ENCODE measurements around the gene TMEM52.

TMEM52 gene

DNA sequence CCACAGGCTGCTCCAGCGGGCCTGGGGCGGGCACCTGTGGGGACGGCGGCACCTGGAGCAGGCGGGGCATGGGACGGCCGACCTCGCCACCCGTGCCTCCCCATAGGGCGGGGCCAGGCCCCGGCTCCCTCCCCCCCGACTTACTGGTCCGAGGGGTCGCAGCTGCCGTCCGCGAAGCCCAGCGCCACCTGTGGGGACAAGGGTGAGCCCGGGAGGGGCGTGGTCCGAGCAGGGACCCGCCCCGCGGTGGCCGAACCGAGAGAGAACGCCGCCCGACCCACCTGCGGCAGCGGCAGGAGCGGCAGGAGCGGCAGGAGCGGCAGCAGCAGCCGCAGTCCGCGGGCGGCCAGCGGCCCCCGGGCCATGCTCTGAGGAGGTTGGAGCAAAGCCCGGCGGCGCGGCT is at the start of gene TMEM52:
TMEM52 (minus strand) TSS at position 379 of the 403 bp plus-strand sequence; CDS start at position 365, 14 bp downstream.
- no peak for DNase-seq

DNA sequence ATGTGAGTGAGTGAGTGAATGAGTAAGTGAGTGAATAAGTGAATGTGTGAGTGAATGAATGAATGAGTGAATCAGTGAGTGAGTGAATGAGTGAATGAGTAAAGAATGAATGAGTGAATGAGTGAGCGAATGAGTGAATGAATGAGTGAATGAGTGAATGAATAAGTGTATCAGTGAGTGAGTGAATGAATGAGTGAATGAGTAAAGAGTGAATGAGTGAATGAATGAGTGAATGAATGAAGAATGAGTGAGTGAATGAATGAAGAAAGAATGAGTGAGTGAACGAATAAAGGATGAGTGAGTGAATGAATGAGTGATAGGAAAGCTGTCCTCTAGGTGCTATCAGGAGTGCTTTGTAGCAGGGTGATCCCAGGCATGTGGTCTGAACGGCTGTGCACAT is 48.8 kb upstream of the TMEM52 start:
- no peak for DNase-seq

DNA sequence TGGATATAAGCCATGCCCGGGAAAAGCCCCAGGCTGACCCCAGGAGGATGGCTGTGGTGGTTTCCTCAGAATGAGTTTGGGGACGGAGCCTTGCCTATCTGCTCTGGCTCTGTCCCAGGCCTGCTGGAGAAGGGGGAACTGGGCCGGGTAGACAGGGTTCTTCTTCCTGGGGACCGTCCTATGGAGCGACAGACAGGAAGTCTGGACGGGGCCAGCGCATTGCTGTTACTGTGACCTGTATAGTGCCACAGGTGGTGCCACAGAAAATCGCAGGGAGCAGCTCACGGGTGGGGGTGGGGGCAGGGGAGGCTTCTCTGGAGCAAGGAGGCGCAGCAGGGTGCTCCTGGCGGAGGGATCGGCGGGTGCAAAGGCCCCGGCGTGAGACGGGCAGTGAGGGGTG is 48.1 kb upstream of the TMEM52 start:
- no peak for DNase-seq

DNA sequence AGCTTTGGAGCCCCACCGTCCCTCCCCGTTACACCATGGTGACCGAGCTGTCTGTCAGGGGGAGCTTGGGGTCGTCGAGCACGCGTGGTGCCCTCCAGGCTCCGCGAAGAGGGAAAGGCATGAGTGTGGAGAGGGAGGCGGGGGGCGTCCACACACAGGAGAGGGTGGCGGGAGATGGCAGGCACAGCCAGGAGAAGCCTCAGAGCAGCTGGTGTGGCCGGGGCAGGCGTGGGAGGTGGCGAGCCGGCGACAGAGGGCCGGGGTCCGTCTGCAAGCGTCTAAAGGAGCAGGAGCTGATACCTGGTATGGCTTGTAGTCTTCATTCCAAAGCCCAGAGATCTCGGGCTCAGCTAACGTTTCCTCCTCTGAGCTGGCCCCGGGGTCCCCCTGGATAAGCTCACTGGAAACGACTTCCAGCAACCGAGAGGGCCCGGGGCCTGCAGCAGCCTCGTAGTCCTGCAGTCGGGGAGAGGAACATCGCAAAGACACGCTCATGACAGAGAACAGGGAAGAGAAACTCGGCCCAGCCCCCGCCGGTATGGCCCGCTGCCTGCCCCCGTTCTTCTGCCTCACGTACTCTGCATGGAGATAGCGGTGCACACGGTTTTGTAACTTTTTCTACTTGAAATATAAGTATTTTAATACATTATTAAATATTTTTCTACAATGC is 47.1 kb upstream of the TMEM52 start:
- peak in 1 of 2 donors; percentile 5 for DNase-seq

DNA sequence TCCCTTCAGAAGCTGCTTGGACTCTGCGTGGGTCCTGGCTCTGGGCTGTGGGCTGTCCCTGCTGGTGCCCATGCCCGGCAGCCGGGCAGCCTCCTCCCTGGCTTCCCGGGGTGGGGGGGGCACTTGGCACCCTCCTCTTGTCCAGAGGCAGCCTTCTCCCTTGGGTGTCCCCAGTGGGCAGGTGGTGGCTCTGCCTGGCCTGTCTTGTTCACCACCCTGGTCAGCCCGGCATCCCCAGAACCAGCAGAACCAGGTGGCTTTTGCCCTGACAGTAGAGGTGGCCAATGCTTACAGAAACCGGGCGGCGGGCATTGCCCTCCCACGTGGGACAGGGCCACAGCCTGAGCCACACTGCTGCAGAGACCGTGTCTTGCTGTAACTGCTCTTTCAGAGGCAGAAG is 46.5 kb upstream of the TMEM52 start:
- no peak for DNase-seq

DNA sequence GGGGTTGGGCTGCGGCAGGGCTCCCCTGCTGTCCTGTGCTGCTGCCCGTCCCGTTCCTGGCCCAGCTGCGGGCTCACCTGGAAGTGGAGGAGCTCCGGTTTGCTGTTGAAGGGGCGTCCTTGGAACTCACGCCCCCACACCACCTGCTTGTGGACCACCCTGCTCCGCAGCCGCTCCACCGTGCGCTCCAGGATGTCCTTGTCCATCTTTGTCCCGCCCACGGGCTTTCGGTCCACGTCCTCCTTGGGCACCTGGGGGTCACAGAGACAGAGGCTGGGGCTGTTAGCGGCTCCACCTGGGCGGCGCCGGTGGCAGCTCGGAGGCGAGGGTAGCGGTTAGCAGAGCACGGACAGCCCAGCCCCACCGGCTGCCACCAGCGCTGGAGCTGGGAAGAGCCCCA is 45.7 kb upstream of the TMEM52 start:
- no peak for DNase-seq

DNA sequence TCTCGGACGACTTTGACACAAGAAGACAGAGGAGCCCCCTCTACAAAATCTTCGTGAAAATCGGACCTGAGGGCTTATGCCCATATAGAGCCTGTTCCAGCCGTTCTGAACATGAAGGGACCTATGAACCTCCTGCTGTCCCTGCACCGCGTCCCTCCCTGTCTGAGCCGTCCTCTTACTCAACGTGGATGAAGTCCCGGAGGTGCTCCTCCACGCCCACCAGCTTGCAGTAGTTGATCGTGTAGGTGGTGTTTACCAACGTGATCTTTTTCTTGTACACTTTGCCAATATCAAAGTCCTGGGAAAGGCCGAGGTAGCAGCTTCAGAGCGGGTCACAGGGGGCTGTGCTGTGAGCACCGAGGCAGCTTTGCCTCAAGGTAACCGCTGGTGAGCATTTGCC is 44.5 kb upstream of the TMEM52 start:
- no peak for DNase-seq

DNA sequence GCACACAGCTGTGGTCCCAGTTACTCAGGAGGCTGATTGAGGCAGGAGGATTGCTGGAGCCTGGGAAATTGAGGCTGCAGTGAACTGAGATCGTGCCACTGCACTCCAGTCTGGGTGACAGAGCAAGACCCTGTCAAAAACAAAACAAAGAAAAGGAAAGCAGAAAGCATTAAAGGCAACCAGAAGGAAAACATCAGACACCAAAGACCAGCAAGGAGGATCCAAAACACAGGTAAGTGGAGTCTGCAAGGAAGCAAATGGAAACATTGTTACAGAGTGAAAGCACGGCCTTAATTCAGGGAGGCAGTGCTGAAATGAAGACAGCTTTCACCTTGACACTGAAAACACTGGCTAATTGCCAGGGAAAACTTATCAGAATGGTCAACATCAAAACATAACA is 43.7 kb upstream of the TMEM52 start:
- DNase-seq, result no peak

DNA sequence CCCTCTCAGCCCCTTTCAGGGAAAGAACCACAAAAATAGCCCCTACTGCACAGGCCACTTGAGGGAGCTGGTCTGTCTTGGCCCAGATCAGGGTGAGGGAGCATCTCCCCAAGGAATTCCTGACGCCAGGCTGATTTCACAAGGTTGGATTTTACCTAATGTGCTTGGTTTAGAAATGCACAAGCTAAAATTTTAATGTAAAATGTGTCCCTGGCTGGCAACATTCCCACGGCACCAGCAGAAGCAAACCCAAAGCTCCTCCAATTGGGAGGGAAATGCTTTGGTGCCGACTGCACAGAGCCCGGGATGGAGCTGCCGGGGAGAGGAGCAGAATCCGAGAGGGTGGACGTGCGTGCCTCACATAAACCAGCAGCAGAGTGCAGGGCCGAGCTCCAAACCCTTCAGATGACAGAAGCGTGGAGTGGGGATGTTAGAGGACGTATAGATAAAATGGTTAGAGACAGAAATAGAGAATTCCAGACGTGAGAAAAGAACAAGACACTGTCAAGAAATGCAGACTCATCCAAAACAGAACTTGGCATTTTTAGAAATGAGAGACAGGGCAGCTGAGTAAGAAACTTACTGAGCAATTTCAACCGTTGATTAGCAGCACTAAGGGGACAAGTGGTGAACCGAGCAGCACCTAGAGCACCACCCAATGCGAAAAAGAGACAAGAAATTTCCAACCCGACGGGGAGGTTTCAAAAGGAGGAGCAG is 41.6 kb upstream of the TMEM52 start:
- no peak for DNase-seq

DNA sequence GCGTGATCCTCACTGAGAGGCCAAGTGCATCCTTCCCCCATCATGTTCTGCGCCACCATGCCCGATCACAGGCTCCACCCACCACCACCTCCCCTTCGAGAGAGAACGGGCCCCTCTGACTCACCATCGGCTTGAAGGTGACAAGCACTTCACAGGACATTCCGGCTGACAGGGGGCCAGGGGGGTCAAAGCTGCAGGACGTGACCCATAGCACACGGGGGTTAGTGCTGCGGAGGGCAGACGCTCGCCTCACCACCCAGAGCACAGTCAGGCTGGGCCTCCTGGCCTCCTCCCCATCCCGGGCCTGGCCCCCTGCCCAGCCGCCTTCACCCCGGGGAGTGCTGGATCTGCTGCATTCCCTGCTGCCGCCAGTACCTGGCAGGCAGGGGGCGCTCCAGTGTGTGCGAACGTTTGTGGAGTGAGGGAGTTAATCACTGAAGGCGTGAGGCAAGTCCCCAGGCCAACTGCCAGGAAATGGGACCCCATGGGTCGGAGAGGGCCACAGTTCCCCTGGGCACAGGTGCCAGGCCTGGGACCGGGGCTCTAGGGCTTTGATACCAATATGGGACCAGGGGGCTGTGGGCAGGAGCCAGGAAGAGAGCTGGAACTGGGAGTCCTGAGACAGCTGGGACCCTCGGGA is 40.9 kb upstream of the TMEM52 start:
- peak; percentile 26 to 74 for DNase-seq

DNA sequence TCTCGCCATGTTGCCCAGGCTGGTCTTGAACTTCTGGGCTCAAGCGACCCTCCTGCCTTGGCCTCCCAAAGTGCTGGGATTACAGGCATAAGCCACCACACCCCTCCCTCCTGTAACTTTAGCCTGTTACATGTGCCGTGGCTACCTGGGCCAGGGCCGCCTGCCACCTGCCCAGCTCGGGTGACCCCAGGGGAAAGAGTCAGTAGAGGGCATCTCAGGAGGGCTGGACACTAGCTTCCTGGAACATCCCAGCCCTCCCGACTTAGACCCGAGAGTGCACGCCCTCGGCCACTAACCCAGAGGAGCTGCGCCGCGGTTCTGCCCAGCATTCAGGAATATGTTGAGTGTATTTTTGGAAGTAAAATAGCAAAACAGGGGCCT is 40.4 kb upstream of the TMEM52 start:
- DNase-seq, result no peak

DNA sequence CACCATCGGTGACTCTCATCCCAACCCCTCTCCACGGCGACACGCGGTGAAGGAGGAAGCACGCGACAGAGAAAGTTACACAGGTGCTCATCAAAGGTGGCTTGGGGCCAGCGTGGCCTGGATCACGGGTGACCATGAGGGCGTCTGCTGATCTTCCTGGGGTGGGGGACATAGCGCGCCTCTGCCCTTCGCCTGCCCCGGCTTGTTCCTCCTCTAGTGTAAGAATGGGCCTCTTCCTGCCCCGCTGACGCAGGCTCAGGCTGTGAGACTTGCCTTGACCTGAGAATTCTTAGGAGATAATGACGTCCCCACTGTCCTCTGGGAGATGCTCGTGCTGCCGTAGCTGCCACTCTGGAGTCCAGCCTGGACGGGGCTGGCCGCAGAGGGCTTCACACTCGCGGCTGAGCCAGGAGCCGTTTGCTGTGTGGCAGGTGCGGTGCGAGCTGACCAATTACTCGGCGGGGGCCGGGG is 39.0 kb upstream of the TMEM52 start:
- DNase-seq, result no peak

DNA sequence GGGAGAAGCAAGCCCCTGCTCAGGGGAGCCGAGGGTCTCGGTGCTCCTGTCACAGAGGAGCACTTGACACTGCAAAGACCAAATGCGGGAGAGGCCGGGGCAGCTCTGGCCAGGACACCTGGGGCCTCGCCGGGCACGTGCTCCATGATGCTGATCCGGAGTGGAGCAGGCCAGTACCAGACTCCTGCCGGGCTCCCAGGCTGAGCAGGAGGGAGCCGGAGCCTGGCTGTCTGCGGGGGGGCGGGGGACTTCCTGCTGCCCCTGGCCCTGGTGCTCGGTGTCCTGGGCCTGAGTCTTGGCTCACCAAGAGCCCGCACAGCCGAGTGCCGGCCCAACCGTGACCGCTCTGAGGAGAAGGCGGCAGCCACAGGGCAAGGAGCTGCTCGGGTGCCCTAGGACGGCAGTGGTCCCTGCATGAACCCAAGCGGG is 38.5 kb upstream of the TMEM52 start:
- DNase-seq, result no peak

DNA sequence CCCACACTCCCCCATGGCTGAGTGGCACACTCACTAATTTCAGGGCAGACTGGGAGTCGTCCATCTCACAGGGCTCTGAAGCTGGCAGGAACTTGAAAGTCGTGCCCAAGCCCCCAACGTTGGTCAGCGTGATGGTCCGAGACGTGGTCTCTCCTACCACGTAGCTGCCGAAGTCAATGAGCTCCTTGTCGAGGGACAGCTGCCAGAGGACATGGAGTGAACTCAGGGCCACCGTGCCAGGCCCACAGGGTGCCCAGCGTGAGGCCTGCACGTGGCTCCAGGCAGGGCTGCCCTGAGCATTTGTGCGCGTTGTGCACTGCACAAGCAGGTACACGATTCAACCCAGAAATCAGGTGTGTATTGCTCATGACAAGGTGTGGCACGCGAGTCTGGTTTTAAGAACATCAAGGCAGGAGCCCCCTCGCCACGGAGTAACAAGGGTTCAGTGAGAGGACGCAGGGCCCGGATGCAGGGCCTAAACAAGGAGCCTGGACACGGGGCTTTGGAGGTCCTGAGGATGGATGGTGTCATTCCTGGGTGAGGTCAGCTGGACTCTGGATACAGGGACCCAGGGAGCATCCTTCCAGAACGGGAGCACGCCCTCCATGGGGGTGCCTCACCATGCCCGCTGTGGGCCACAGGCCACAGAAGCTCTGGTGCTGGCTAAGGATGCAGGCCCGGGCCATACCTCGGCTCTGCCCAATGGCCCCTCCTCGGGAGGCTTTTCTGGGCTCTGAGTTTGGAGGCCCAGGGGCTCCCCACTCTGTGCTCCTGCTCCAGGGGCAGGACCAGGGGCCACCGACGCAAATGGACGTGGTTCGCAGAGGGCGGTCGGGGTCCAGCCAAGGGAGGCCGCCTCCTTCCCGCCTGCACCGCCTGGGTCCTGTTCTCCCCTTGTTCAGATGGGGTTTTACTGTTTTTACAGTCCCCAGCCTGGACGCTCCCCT is 37.8 kb upstream of the TMEM52 start:
- DNase-seq, result no peak

DNA sequence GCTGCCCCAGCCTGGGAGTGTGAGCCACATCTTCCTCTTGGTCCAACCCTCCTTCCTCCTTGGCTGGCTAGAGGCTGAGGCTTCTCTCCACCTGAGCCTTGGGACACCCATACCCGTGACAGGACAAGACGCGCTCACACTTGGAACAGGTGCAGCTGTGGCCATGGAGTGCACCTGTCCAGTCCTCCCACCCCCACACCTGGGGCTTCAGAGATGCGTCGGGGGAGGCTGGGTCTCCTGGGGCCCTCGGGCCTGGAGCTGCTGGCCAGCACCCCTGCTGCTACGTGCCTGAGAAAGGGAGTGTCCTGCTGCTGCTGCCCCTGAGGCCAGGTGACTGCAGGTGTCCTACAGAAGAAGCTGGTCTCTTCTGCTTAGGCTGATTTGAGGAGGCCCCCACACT is 37.0 kb upstream of the TMEM52 start:
- DNase-seq, result no peak

DNA sequence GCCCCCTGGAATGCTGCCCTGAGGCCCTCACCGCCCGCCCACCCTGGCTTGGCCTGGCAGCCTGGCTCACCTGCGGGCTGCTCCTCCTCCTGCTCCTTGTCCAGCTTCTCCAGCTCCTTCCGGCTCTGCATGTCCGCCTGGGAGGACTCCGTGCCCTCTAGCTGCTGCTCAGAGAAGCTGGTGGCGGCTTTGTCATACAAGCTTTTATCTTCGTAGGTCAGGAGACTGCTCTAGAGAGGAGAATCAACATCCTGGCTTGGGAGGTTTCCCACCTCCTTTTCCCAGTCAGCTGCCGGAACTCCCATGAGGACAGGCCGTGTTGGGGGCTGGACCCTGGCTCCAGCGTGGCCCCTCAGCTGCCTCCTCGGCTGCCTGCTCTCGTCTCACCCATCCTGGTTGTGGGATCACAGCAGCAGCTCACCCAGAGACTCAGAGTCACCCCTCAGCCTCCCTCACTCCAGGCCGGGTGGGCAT is 36.6 kb upstream of the TMEM52 start:
- DNase-seq, result no peak

DNA sequence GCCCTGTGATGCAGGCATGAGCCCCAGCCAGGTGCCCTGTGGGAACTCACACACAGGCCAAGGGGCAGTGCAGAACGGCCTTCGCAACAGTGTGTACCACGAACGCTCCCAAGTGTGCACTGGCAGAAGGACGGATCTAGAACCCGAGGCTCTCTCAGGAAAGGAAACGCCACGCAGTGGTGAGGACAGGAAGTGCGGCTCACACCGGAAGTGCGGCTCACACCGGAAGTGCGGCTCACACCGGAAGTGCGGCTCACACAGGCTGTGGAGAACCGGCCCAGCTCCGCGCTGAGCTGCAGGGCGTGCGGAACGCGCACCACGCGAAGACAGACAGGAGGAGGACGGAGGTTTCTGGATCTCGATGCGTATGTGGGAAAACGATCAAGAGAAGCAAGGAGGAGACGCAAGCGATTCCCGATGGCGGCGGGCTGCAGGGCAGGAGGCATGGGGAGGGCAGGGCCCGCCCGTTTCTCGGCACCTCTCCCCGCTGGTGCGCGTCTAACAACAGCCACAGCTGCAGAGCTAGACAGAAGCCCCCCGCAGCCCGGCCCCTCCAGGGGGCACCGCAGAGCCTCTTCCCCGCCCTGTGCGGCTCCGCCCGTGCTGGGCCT is 35.9 kb upstream of the TMEM52 start:
- DNase-seq, result no peak

DNA sequence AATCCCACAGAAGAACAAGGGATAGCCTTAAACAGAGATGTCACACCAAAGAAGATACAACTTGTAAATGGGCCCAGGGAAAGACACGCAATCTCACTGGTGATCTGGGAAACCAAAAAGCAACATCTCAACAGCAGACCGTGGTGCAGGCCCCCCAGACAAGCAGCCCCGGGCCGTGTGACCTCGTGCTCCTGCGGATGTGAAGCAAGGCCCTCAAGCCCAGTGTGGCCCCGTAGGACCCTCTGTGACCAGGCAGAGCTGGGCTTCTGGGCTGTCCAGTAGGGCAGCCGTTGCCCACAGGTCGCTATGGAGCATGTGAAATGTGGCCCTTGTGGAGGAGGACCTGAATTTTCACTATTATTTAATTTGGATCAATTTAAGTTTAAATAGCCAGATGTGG is 34.9 kb upstream of the TMEM52 start:
- no peak for DNase-seq

DNA sequence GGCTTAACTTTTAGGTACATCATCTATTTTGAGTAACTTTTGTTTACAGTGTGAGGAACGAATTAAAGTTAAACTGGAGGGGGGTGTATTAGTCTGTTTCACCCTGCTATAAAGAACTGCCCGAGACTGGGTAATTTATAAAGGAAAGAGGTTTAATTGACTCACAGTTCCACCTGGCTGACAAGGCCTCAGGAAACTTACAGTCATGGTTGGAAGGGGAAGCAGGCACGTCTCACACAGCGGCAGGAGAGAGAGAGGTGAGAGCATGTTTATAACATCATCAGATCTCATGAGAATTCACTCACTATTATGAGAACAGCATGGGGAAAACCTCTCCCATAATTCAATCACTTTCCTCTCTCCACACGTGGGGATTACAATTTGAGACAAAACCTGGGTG is 31.9 kb upstream of the TMEM52 start:
- DNase-seq, result no peak

DNA sequence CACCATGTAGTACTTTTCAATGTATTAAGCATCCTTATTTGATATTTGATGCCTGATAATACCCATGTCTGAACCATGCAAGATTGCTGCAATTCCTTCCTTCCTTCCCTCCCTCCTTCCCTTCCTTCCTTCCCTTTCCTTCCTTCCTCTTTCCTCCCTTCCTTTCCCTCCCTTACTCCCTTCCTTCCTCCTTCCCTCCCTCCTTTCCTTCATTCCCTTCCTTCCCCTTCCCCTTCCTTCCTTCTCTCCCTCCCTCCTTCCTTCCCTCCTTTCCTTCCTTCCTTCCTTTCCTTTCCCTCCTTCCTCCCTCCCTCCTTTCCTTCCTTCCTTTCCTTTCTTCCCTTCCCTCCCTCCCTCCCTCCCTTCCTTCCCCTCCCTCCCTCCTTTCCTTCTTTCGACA is 29.7 kb upstream of the TMEM52 start:
- DNase-seq, result no peak

DNA sequence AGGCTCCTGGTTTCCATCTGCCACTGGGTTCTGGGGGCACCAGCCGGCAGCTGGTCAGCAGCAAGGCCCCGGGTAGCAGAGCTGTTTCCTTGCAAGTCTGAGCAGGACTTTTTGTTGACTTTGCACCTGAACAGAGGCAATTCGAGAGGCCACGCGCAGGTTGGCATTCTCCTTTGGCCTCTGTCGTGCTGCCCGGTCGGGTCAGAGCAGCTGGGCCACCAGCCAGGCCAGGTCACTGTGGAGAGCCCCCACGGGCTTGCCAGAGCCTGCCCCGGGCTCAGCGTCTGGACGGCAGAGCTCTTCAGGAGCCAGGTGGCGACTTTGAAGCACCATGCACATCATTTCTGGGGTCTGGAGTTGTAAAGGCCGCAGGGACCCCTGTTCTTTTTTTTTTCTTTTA is 28.4 kb upstream of the TMEM52 start:
- DNase-seq, result no peak

DNA sequence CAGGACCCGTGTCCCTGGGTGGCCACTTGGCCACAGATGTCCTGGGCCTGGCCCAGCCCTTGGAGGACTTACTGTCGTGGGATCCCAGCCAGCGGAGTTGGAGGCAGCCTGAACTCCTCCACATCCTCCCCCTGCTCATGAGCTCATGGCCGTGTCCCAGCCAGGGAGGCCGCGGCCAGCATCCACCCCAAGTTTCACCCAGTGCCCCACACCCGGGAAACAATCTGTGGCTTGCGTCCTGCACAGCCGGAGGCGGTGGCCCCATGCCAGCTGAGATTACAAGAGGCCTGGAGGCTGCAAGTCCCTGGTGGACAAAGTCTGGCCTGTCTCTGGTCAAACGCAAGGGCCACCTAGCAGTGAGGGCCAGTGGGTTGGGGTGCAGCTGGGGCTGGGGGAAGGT is 27.5 kb upstream of the TMEM52 start:
- no peak for DNase-seq

Measured in inflammatory macrophage treated with lipopolysaccharide for 1 hour (primary cell).